Panc1 (cell line): ENCODE measurements around the gene TMPRSS6.

ENCODE experiments used
- POLR2AphosphoS5 ChIP-seq: IDR thresholded peaks from 2 replicates; pipeline ENCODE4 v1.6.1; 2012; ENCODE audit warnings: mild to moderate bottlenecking, low read depth, low read length, moderate library complexity
- SIN3A ChIP-seq: IDR thresholded peaks from 2 replicates; pipeline ENCODE4 v1.6.1; 2012; ENCODE audit warnings: low read depth, mild to moderate bottlenecking, low read length, moderate library complexity, borderline replicate concordance; ENCODE audit not compliant: insufficient read depth
- TF ChIP-seq, protein P1 (sequence below): fragments of 450-650 bp; IDR thresholded peaks from 2 replicates; pipeline ENCODE4 v1.5.1; 2017; ENCODE audit warnings: mild to moderate bottlenecking
- TF ChIP-seq, protein P2 (sequence below), 2 experiments: IDR thresholded peaks; 2 replicates each; pipeline ENCODE4 v1.6.1; 2011 to 2012; ENCODE audit warnings: low read depth in 2 of 2, control low read depth in 1 of 2, low read length in 1 of 2, mild to moderate bottlenecking in 1 of 2, moderate library complexity in 1 of 2; ENCODE audit not compliant: insufficient read depth in 1 of 2

DNA sequence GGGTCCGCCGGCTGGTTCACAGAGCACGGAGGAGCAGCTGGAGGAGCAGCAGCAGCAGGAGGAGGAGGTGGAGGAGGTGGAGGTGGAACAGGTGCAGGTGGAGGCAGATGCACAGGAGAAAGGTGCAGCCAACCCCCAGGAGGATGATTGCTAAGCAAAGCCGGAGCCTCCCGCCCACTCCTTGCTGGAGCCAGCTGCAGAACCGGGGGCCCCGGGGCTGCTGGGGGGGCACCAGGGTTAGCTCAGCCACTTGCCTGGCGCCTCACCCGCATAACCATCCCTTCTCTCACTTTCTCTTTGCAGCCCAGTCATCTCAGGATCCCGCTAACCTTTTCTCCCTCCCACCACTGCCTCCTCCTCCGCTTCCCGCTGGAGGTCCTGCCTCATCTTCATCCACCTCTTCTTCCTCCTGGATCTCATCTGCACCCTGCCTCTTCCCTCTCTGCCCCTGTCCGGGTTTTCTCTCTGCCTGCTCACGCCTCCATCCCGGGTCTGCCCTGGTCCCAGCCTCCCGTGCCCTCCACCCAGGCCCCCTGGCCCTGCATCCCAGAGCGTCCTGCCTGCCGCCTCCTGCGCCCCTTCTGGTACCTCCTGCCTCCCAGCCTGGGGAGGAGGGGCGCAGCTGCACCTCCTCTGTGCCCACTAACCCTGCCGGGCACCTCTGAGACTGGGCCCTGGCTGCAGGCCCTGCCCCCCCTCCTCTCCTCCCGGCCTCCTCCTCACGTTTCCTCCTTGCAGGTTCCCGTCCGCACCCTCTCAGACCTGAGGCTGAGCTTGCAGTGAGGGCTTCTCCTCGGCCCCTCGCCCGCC lies 48.5 kb downstream of the TMPRSS6 start:
- no peak for TF ChIP-seq SIN3A
- TF ChIP-seq, protein P1, sequence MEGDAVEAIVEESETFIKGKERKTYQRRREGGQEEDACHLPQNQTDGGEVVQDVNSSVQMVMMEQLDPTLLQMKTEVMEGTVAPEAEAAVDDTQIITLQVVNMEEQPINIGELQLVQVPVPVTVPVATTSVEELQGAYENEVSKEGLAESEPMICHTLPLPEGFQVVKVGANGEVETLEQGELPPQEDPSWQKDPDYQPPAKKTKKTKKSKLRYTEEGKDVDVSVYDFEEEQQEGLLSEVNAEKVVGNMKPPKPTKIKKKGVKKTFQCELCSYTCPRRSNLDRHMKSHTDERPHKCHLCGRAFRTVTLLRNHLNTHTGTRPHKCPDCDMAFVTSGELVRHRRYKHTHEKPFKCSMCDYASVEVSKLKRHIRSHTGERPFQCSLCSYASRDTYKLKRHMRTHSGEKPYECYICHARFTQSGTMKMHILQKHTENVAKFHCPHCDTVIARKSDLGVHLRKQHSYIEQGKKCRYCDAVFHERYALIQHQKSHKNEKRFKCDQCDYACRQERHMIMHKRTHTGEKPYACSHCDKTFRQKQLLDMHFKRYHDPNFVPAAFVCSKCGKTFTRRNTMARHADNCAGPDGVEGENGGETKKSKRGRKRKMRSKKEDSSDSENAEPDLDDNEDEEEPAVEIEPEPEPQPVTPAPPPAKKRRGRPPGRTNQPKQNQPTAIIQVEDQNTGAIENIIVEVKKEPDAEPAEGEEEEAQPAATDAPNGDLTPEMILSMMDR, result no peak
- TF ChIP-seq, protein P2, sequence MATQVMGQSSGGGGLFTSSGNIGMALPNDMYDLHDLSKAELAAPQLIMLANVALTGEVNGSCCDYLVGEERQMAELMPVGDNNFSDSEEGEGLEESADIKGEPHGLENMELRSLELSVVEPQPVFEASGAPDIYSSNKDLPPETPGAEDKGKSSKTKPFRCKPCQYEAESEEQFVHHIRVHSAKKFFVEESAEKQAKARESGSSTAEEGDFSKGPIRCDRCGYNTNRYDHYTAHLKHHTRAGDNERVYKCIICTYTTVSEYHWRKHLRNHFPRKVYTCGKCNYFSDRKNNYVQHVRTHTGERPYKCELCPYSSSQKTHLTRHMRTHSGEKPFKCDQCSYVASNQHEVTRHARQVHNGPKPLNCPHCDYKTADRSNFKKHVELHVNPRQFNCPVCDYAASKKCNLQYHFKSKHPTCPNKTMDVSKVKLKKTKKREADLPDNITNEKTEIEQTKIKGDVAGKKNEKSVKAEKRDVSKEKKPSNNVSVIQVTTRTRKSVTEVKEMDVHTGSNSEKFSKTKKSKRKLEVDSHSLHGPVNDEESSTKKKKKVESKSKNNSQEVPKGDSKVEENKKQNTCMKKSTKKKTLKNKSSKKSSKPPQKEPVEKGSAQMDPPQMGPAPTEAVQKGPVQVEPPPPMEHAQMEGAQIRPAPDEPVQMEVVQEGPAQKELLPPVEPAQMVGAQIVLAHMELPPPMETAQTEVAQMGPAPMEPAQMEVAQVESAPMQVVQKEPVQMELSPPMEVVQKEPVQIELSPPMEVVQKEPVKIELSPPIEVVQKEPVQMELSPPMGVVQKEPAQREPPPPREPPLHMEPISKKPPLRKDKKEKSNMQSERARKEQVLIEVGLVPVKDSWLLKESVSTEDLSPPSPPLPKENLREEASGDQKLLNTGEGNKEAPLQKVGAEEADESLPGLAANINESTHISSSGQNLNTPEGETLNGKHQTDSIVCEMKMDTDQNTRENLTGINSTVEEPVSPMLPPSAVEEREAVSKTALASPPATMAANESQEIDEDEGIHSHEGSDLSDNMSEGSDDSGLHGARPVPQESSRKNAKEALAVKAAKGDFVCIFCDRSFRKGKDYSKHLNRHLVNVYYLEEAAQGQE (IDR thresholded peaks at IDR 0.05; ENCODE audit: insufficient read depth in 1 of 2, low read depth in 2 of 2, low read length in 1 of 2), result no peak
- no peak for TF ChIP-seq POLR2AphosphoS5
